ENCODE measurements around the gene FOSB.
"Not testable (repeated sequence)": the region's sequence is repeated elsewhere in the genome, so short reads cannot be mapped to it uniquely, and the experiment has no call there.

The FOSB gene

DNA sequence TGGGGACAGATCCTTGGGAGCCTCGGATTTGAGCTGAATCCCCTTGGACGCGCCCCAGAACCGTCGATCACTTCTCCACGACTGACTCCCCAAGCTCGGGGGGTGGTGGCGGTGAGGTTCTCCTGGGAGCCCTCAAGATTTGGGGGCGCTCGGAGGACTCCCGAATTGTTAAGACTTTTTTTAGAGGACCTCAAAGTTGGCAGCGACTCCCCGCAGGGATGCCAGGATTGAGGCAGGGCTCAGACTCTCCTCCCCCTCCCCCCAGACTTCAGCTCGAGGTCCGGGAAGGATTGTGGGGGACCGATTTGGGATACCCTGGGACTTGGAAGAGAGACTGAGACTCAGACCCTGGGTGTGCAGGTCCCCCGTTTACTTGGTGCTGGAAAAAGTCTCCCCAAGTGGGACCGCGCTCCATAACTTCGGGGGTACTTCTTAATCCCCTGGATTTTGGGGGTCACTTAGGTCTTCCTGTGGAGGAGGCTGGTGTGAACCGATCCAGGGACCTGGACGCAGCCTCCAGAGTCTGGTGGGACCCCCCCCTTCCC lies 40.1 kb downstream of the FOSB start:
- DNase-seq (ENCODE audit: low read depth), result no peak
- peak overlapping the region; percentile 97 for H3K4me3 ChIP-seq (ENCODE audit: low read length)
- TF ChIP-seq, protein P1, sequence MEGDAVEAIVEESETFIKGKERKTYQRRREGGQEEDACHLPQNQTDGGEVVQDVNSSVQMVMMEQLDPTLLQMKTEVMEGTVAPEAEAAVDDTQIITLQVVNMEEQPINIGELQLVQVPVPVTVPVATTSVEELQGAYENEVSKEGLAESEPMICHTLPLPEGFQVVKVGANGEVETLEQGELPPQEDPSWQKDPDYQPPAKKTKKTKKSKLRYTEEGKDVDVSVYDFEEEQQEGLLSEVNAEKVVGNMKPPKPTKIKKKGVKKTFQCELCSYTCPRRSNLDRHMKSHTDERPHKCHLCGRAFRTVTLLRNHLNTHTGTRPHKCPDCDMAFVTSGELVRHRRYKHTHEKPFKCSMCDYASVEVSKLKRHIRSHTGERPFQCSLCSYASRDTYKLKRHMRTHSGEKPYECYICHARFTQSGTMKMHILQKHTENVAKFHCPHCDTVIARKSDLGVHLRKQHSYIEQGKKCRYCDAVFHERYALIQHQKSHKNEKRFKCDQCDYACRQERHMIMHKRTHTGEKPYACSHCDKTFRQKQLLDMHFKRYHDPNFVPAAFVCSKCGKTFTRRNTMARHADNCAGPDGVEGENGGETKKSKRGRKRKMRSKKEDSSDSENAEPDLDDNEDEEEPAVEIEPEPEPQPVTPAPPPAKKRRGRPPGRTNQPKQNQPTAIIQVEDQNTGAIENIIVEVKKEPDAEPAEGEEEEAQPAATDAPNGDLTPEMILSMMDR (conservative IDR thresholded peaks at IDR 0.05; ENCODE audit: low read length), result no peak

DNA sequence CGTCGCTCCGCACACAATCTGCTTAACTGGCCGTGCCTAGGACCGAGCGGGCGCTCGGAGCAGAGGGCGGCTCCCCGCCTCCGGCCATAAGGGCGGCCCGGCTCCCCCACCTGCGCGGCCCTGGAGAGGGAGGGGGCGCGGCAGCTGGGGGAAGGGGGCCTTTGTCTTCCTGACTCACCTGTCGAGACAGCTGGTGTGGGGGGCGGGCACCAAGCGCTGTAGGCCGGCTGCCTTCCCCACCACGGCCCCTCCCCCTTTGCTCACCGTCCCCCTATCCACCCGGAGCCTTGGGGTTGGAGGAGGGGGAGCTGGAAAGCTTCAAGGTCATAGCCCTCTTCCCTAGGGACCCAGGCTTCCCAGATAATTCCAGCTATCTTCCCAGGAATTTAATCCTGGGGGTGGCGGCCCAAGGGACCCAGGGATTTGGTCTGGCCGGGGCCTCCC lies 40.6 kb downstream of the FOSB start:
- peak overlapping the region; percentile 97 for H3K4me3 ChIP-seq (ENCODE audit: low read length)
- DNase-seq (ENCODE audit: low read depth), result no peak

GRCh38 chr19:45508861-45509691 lies 41.3 kb downstream of the FOSB start:
- peak; percentile 66 for DNase-seq (ENCODE audit: low read depth)
- TF ChIP-seq, protein P1 (conservative IDR thresholded peaks at IDR 0.05; ENCODE audit: low read length), result no peak
- peak overlapping the region; percentile 97 for H3K4me3 ChIP-seq (ENCODE audit: low read length)

More for the DNA sequence above, 40.6 kb downstream of the FOSB start:
- TF ChIP-seq, protein P1 (conservative IDR thresholded peaks at IDR 0.05; ENCODE audit: low read length), result no peak

DNA sequence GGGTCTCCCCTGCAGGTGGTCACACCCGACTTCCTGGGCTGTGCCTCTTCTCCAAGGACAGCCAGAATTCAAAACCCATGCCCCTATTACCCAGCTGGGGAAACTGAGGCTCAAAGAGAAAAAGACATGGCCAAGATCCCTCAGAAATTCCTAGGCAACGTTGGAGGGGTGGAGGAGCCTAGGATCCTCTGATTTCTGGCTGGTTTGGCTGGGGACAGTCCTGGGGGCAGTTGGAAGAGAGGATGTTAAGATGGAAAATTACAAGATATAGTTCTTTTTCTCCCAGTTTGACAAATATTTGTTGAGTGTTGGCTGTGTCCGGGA lies 41.9 kb downstream of the FOSB start:
- H3K4me3 ChIP-seq (ENCODE audit: low read length), result peak overlapping the region; percentile 97
- TF ChIP-seq, protein P1 (conservative IDR thresholded peaks at IDR 0.05; ENCODE audit: low read length), result no peak
- DNase-seq (ENCODE audit: low read depth), result no peak

DNA sequence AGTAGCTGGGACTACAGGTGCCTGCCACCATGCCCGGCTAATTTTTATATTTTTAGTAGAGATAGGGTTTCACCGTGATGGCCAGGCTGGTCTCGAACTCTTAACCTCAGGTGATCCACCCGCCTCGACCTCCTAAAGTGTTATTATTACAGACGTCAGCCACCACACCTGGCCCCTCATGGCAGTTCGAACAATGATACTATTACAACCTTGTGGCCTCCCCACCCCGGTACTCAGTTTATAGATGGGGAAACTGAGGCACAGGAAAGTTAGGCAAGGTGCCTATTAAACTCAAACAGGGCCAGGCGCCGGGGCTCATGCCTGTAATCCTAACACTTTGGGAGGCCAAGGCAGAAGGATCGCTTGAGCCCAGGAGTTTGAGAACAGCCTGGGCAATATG lies 42.6 kb downstream of the FOSB start:
- DNase-seq (ENCODE audit: low read depth), result not testable (repeated sequence)
- peak overlapping the region; percentile 97; the same call in 1 of the 2 replicates for H3K4me3 ChIP-seq (ENCODE audit: low read length)

- H3K4me3 ChIP-seq (ENCODE audit: low read length), result no peak overlapping the region
- DNase-seq (ENCODE audit: low read depth), result no peak
- TF ChIP-seq, protein P1 (conservative IDR thresholded peaks at IDR 0.05; ENCODE audit: low read length), result no peak
Observed at GRCh38 chr19:45511074-45511473, 43.3 kb downstream of the FOSB start.

DNA sequence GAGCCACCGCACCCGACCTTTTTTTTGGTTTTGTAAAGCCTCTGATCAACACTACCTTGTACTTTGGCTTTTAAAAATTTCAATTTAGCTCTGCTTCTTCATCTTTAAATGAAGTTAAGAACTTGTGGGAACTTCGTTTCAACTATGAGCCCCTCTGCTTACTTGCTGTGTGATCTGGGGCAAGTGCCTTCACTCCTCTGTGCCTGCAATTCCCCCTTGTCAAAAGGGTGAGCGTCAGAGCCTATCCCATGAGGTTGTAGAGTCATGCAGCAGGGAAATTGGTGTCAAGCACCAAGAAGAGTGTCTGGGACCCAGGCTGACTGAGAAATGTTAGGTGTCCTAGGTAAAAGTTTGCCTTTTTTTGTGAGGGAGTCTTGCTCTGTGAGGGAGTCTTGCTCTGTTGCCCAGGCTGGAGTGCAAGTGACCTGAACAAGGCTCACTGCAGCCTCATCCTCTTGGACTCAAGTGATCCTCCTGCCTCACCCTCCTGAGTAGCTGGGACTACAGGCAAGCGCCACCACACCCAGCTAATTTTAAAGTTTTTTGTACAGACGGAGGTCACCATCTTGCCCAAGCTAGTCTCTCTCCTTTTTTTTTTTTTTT lies 45.2 kb downstream of the FOSB start:
- TF ChIP-seq, protein P1 (conservative IDR thresholded peaks at IDR 0.05; ENCODE audit: low read length), result no peak
- no peak overlapping the region for H3K4me3 ChIP-seq (ENCODE audit: low read length)

More for the DNA sequence above, 45.2 kb downstream of the FOSB start:
- DNase-seq (ENCODE audit: low read depth), result no peak

Measured in AG10803 (cell line).